GM20000 (cell line): ENCODE results near the gene MTHFD1L.
"Not testable (repeated sequence)": the region's sequence is repeated elsewhere in the genome, so short reads cannot be mapped to it uniquely, and the experiment has no call there.

Source experiments
- DNase-seq: peaks from one replicate; pipeline ENCODE4 v3.0.0; 2012; ENCODE audit warnings: low spot score
- TF ChIP-seq, protein P1 (sequence below): IDR thresholded peaks from 2 replicates; pipeline ENCODE4 v1.5.1; 2012; ENCODE audit warnings: mild to moderate bottlenecking, control low read depth; ENCODE audit errors: extremely low read depth, missing control alignments

Gene MTHFD1L

DNA sequence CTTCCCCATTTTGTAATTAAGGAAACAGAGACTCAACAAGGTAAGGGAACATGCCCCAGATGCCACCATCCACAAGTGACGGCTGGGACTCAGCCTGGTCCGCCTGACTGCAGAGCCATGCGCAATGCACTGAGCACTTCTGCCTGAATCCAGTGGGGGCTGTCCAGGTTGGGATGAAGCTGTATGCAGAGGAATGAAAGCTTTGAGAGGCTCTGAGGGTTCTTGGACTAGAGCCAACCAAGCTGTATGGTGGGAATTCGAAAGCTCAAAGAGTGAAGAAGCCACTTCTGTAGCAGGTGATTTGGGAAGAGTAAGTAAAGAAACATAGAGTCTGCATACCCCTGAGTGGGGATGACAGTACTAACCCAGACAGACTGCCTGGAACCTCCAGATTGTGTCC, 246.6 kb downstream of the MTHFD1L start:
- TF ChIP-seq, protein P1, sequence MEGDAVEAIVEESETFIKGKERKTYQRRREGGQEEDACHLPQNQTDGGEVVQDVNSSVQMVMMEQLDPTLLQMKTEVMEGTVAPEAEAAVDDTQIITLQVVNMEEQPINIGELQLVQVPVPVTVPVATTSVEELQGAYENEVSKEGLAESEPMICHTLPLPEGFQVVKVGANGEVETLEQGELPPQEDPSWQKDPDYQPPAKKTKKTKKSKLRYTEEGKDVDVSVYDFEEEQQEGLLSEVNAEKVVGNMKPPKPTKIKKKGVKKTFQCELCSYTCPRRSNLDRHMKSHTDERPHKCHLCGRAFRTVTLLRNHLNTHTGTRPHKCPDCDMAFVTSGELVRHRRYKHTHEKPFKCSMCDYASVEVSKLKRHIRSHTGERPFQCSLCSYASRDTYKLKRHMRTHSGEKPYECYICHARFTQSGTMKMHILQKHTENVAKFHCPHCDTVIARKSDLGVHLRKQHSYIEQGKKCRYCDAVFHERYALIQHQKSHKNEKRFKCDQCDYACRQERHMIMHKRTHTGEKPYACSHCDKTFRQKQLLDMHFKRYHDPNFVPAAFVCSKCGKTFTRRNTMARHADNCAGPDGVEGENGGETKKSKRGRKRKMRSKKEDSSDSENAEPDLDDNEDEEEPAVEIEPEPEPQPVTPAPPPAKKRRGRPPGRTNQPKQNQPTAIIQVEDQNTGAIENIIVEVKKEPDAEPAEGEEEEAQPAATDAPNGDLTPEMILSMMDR: no peak
- DNase-seq: no peak

DNA sequence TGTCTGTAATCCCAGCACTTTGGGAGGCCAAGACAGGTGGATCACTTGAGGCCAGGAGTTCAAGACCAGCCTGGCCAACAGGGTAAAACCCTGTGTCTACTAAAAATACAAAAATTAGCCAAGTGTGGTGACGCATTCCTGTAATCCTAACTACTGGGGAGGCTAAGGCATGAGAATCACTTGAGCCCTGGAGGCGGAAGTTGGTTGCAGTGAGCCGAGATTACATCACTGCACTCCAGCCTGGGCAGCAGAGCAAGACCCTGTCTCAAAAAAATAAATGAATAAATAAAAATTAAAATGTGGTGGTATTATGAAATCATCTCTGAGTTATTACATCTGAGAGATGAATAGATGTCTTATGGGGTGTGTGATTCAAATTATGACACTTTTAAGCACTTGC, 247.4 kb downstream of the MTHFD1L start:
- not testable (repeated sequence) for DNase-seq

DNA sequence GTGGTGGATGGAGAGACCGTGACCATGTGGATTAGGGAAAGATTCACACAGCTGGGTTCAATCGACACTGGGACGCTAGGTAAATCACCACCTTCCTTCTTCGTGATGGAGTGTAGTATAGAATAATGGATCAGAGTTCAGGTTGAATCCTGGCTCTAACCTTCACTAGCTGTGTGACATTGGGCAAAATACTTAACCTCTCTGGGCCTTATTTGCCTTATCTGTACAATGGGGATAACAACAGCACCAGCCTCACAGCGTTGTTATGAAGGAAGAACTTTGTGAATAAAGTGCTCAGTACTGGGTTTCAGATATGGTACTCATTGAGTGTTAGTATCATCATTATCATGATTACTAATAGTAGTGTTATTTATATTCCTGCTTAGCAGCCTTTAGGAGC, 248.1 kb downstream of the MTHFD1L start:
- no peak for DNase-seq
- TF ChIP-seq, protein P1: no peak

DNA sequence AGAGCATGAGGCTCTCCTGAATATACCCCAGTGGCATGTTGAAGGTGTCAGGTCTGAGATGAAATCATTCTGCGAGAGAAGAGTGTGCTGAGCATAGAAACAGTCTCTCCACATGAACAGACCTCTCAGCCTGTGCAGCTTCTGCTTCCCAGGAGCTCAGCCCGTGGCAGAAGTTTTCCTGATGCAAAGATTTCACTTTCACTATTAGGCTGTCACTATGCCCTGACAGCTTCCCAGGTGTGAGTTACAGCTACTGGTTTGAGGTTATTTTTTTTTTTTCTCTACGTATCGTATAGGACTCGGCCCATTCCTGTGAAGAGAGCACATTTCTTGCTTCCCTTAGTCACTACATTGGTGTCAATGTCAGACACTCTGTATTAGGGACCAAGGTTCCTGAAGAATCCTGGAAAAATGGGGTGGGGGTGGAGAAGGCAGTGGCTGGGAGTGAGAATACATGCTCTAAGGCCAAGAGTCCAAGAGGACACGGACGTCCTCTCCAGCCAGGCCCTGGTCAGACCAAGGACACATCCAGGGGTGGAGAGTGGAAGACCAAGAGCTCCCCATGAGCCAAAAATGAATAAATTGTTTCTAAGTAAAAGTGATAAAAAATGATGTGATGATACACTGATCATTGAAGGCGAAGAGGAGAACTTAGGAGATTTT, 253.1 kb downstream of the MTHFD1L start:
- TF ChIP-seq, protein P1: no peak

DNA sequence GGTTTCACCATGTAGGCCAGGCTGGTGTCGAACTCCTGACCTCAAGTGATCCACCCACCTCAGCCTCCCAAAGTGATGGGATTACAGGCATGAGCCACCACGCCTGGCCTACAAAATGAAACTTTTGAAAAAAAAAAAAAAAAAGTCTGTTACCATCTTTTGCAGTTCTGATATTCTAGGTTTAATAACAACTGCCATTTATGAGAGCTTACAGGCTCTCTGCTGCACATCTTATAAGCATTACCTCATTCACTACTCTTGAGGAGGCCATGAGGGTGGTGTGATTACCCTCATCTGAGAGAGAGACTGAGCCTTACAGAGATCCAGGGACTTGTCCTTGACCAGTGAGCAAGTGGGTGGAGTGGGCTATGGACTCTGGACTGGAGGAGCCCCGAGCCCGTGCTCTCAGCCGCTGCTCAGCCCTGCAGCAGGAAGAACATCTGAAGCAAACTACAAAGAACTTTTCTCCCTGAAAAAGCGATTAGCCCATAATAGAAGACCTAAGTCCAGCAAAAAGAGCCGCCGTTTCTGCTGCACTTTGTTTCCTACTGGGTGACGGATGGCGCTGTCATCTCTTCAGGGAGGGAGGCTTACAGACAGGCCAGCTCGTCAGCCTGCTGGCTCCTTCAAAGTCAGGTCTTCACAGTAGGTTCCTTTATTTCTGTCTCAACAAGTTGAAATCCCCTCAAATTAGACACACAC, 254.5 kb downstream of the MTHFD1L start:
- no peak for DNase-seq
- TF ChIP-seq, protein P1: no peak

More for the DNA sequence above, 253.1 kb downstream of the MTHFD1L start:
- no peak for DNase-seq

DNA sequence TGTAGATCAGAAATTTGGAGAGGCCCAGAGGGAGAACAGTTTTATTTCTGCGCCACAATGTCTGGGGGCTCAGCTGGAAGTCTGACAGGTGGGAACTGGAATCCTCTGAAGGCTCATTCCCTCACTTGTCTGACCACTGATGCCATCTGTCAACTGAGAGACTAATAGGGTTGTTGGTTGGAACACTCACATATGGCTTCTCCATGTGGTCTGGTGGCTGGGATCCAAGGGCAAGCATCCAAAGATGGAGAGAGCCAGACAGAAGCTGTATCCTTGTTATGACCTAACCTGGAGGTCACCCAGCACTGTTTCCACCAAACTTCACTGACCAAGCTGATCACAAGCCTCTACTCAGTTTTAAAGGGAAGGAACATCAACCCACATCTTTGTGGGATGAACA, 256.4 kb downstream of the MTHFD1L start:
- DNase-seq: no peak
- TF ChIP-seq, protein P1: no peak

DNA sequence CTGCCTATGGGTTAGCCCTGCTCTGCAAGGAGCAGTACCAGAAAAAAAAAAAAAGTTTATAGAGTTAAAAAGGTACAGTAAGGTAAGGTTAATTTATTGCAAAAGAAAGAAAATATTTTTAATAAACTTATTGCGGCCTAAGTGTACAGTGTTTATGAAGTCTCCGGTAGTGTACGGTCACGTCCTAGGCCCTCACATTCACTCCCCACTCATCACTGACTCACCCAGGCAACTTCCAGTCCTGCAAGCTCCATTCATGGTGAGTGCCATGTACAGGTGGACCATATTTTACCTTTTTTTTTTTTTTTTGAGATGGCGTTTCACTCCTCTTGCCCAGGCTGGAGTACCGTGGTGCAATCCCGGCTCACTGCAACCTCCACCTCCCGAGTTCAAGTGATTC, 258.1 kb downstream of the MTHFD1L start:
- DNase-seq: not testable (repeated sequence)

DNA sequence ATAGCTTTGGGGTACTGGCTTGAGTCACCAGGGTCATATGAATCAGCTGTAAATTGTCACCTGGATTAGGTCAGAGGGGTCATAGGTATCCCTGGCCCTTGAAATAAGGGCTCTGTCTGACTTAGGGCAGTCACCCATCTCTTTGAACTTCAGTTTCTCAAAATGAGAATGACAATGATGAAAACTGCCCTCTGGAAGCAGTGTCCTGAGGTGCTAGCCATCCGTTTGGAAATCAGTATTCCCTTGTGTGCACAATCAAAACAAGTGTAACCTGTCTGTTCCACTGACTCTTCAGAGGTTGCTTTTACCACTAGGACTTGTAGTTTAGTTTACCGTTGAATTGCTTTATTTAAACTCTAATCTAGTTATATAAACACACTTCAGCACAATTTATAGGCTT, 259.7 kb downstream of the MTHFD1L start:
- DNase-seq: not testable (repeated sequence)

DNA sequence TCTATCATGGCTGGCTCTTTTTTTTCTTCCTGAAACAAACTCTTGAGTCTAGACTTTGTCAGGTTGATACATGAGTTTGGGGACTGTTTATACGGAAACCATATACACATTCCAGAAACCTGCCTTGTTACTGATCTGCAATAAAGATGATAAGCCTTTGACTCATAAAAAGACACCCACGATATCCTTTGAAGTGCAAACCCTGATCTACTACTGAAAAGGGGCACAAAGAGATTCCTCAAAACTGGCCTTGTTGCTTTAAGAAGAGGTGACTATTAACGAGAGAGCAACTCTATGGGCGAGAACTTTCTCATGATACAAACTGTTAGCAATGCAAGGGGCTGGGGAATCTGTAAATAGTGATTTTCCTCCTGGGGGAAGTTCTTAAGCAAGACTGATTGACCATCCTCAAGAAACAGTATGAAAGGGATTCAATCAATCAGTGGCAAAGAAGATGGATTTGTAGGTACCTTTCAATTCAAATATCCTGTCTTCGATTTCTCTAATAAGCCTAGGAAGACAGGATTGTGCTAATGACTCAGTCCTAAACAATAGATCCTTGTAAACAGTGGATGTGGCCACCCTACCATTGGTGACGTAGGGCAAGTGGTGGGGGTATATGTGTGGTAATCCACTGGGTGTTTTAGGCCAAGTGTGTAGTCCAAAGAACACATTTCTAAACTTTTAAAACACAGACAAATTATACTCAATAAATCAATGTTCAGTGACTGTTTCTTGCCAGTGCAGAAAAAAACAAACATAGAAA, 260.3 kb downstream of the MTHFD1L start:
- DNase-seq: not testable (repeated sequence)

DNA sequence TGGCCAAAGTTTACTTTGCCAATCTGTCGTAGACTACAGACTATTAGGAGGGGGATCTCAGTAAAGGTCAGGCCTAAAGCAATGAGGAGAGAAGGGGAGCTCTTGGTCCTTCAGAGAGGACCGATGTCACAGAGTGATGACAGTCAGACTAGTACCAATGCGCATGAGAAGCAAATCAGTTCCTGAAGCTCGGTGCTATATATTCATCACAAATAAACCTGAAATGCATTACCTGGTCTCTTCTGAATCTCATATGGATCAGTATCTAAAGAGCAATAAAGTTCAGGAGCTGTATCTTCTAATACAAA, 260.9 kb downstream of the MTHFD1L start:
- DNase-seq: not testable (repeated sequence)

DNA sequence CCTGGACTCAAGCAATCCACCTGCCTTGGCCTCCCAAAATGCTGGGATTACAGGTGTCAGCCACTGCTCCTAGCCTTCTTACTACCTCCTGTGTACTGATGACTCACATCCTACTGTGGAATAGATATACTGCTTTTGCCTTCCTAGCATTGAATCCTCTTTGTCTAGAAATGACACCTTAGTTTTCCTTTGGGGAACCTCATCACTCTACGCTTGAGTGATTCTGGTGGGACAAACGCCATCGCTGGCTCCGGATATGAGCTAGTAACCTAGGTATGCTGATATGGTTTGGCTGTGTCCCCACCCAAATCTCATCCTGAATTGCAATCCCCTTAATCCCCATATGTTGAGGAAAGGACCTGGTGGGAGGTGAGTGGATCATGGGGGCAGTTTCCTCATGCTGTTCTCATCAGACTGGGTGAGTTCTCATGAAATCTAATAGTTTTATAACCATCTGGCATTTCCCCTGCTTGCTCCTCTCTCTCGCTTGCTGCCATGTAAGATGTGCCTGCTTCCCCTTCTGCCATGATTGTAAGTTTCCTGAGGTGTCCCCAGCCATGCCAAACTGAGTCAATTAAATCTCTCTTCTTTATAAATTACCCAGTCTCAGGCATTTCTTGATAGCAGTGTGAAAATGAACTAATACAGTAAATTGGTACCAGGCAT, 261.8 kb downstream of the MTHFD1L start:
- DNase-seq: not testable (repeated sequence)
